HepG2 (cell line): ENCODE measurements around the gene TRIM2.

Experiments used
- CBX2 ChIP-seq, 2 experiments: fragments of 200-600 bp in 1 of 2; sonication (generic); formaldehyde crosslinking in 1 of 2; IDR thresholded peaks; 2 replicates each; pipeline versions ENCODE4 v1.7.0 to v1.8.1; 2018 to 2022; ENCODE audit warnings: low read depth in 2 of 2, low read length in 1 of 2, mild to moderate bottlenecking in 1 of 2, missing genetic modification reagents in 1 of 2
- CCAR2 ChIP-seq: fragments of 200-400 bp; formaldehyde crosslinking; optimal IDR thresholded peaks from 2 replicates; pipeline ENCODE3; 2018; ENCODE audit warnings: low read depth, mild to moderate bottlenecking, low read length, moderate library complexity
- CEBPB ChIP-seq: IDR thresholded peaks from 2 replicates; pipeline ENCODE4 v1.6.1; 2011; ENCODE audit warnings: low read depth, low read length, improper control_type of control experiment, borderline replicate concordance
- CTCF ChIP-seq: sonication (generic); formaldehyde crosslinking; IDR thresholded peaks from 2 replicates; pipeline ENCODE4 v1.5.0; 2020; ENCODE audit warnings: mild to moderate bottlenecking, missing genetic modification reagents, moderate library complexity
- JUN ChIP-seq: sonication (generic); formaldehyde crosslinking; IDR thresholded peaks from 2 replicates; pipeline ENCODE4 v1.4.0; 2020; ENCODE audit warnings: mild to moderate bottlenecking, missing genetic modification reagents
- KDM5B ChIP-seq: sonication (generic); formaldehyde crosslinking; IDR thresholded peaks from 2 replicates; pipeline ENCODE4 v1.4.0; 2020; ENCODE audit warnings: missing genetic modification reagents, mild to moderate bottlenecking, borderline replicate concordance
- NR2C2 ChIP-seq: sonication (generic); formaldehyde crosslinking; IDR thresholded peaks from 2 replicates; pipeline ENCODE4 v1.4.0; 2020; ENCODE audit warnings: missing genetic modification reagents, mild to moderate bottlenecking, moderate library complexity, borderline replicate concordance
- POLR2A ChIP-seq, 2 experiments: IDR thresholded peaks; 2 replicates each; pipeline ENCODE4 v1.6.1; 2011; ENCODE audit warnings: low read depth in 2 of 2, low read length in 2 of 2, mild to moderate bottlenecking in 1 of 2, moderate library complexity in 1 of 2; ENCODE audit not compliant: insufficient read depth in 1 of 2
- RFX3 ChIP-seq: IDR thresholded peaks from 2 replicates; pipeline ENCODE4 v1.6.1; 2016; ENCODE audit warnings: missing biosample characterization, missing genetic modification reagents
- TFAP4 ChIP-seq: sonication (generic); IDR thresholded peaks from 2 replicates; pipeline ENCODE4 v1.6.1; 2016; ENCODE audit warnings: low read depth, borderline replicate concordance
- ZBTB10 ChIP-seq: sonication (generic); formaldehyde crosslinking; IDR thresholded peaks from 2 replicates; pipeline ENCODE4 v1.4.0; 2020; ENCODE audit warnings: missing genetic modification reagents, borderline replicate concordance
- ZEB1 ChIP-seq: IDR thresholded peaks from 2 replicates; pipeline ENCODE4 v1.6.1; 2012; ENCODE audit warnings: mild to moderate bottlenecking, low read depth, inconsistent platforms; ENCODE audit not compliant: insufficient replicate concordance
- ZFP36 ChIP-seq: fragments of 150-350 bp; IDR thresholded peaks from 2 replicates; pipeline ENCODE4 v1.6.1; 2018; ENCODE audit warnings: borderline replicate concordance, low read length, low read depth; ENCODE audit not compliant: partially characterized antibody
- ZNF691 ChIP-seq: sonication (generic); formaldehyde crosslinking; IDR thresholded peaks from 2 replicates; pipeline ENCODE4 v1.4.0; 2020; ENCODE audit warnings: missing genetic modification reagents, low read depth, mild to moderate bottlenecking, borderline replicate concordance

GRCh38 chr4:153247116-153247490 lies 42.9 kb downstream of the TRIM2 start:
- TF ChIP-seq JUN (CRISPR knock-in tag) (no peak), KDM5B (CRISPR knock-in tag) (no peak), ZNF691 (CRISPR knock-in tag) (no peak), ZEB1 (no peak), CTCF (no peak), CEBPB (no peak), RFX3 (CRISPR knock-in tag) (no peak), ZFP36 (no peak), CCAR2 (no peak), ZBTB10 (no peak), NR2C2 (CRISPR knock-in tag) (no peak), TFAP4 (no peak), POLR2A (IDR thresholded peaks at IDR 0.05; ENCODE audit: insufficient read depth in 1 of 2, low read depth in 2 of 2, low read length in 2 of 2) (no peak), CBX2 (IDR thresholded peaks at IDR 0.05; ENCODE audit: low read depth, low read length) (no peak), CBX2 (CRISPR knock-in tag; IDR thresholded peaks at IDR 0.05; ENCODE audit: low read depth) (no peak)
